ENCODE results near the gene PVALEF. TPM values are rescaled to one million over a fixed set of nuclear protein-coding genes. Genes with fewer than 3 reads are reported as not detected.
A peak's percentile ranks its signal among the peaks of the same experiment; 100 is the strongest.

The PVALEF gene
- total and polyA plus RNA-seq, 5 donors: not detected

GRCh38 chr17:81210868-81211267 is 45.6 kb downstream of the PVALEF start:
- ATAC-seq (peak; percentile 29 to 66), DNase-seq (peak in 1 of 3 donors; percentile 54)
- Histone ChIP-seq H3K9me3 (ENCODE audit: control insufficient read depth, low read length) (no peaks in the 10 kb centered on the region), H3K4me3 (ENCODE audit: low read length) (no peak overlapping the region), H3K27ac (ENCODE audit: low read length) (no peak overlapping the region), H3K4me1 (ENCODE audit: control insufficient read depth, insufficient read depth, low read length) (no peaks in the 10 kb centered on the region), H3K27me3 (ENCODE audit: control insufficient read depth, insufficient read depth) (no peaks in the 10 kb centered on the region)
- intact Hi-C loops (cut with DNase I): no loop called here
- 66% methylated on average over 14 of the region's 14 CpGs for WGBS

- intact Hi-C loops (cut with DNase I): no loop called here
- 93% methylated on average over 9 of the region's 9 CpGs for WGBS
- no peak for ATAC-seq
Measured at GRCh38 chr17:81212365-81212764, 47.1 kb downstream of the PVALEF start.

GRCh38 chr17:81213978-81214377 is 48.7 kb downstream of the PVALEF start:
- Histone ChIP-seq H3K27me3 (ENCODE audit: control insufficient read depth, insufficient read depth) (no peaks in the 10 kb centered on the region), H3K4me1 (ENCODE audit: control insufficient read depth, insufficient read depth, low read length) (no peaks in the 10 kb centered on the region), H3K27ac (ENCODE audit: low read length) (no peak overlapping the region), H3K4me3 (ENCODE audit: low read length) (no peak overlapping the region), H3K9me3 (ENCODE audit: control insufficient read depth, low read length) (no peaks in the 10 kb centered on the region)
- intact Hi-C loops (cut with DNase I): no loop called here
- DNase-seq: peak in 1 of 3 donors; percentile 2
- no peak for ATAC-seq
- WGBS: 97% methylated on average over 8 of the region's 8 CpGs

More at GRCh38 chr17:81212365-81212764, 47.1 kb downstream of the PVALEF start:
- Histone ChIP-seq H3K4me3 (ENCODE audit: low read length) (no peak overlapping the region), H3K27me3 (ENCODE audit: control insufficient read depth, insufficient read depth) (no peaks in the 10 kb centered on the region), H3K4me1 (ENCODE audit: control insufficient read depth, insufficient read depth, low read length) (no peaks in the 10 kb centered on the region), H3K9me3 (ENCODE audit: control insufficient read depth, low read length) (no peaks in the 10 kb centered on the region), H3K27ac (ENCODE audit: low read length) (no peak overlapping the region)
- DNase-seq: peak in 1 of 3 donors; percentile 14

- 88% methylated on average over 18 of the region's 18 CpGs for WGBS
- ATAC-seq: no peak
Measured at GRCh38 chr17:81217491-81217890, 52.2 kb downstream of the PVALEF start.

GRCh38 chr17:81218459-81218858 is 53.2 kb downstream of the PVALEF start:
- intact Hi-C loops (cut with DNase I): no loop called here
- no peak overlapping the region for H3K4me3 ChIP-seq (ENCODE audit: low read length)
- H3K9me3 ChIP-seq (ENCODE audit: control insufficient read depth, low read length): no peaks in the 10 kb centered on the region
- no peak overlapping the region for H3K27ac ChIP-seq (ENCODE audit: low read length)
- ATAC-seq: no peak
- H3K4me1 ChIP-seq (ENCODE audit: control insufficient read depth, insufficient read depth, low read length): peaks cover 2% of the 10 kb centered on the region
- H3K27me3 ChIP-seq (ENCODE audit: control insufficient read depth, insufficient read depth): no peaks in the 10 kb centered on the region
- WGBS: 90% methylated on average over 13 of the region's 13 CpGs
- peak in 1 of 3 donors; percentile 44 for DNase-seq

More at GRCh38 chr17:81217491-81217890, 52.2 kb downstream of the PVALEF start:
- Histone ChIP-seq H3K4me1 (ENCODE audit: control insufficient read depth, insufficient read depth, low read length) (peaks cover 2% of the 10 kb centered on the region), H3K27me3 (ENCODE audit: control insufficient read depth, insufficient read depth) (no peaks in the 10 kb centered on the region), H3K27ac (ENCODE audit: low read length) (no peak overlapping the region), H3K4me3 (ENCODE audit: low read length) (no peak overlapping the region), H3K9me3 (ENCODE audit: control insufficient read depth, low read length) (no peaks in the 10 kb centered on the region)
- intact Hi-C loops (cut with DNase I): no loop called here
- DNase-seq: peak in 1 of 3 donors; percentile 36

- Histone ChIP-seq H3K4me3 (ENCODE audit: low read length) (no peak overlapping the region), H3K27ac (ENCODE audit: low read length) (no peak overlapping the region), H3K4me1 (ENCODE audit: control insufficient read depth, insufficient read depth, low read length) (peaks cover 2% of the 10 kb centered on the region), H3K9me3 (ENCODE audit: control insufficient read depth, low read length) (no peaks in the 10 kb centered on the region), H3K27me3 (ENCODE audit: control insufficient read depth, insufficient read depth) (no peaks in the 10 kb centered on the region)
- intact Hi-C loops (cut with DNase I): no loop called here
- no peak for ATAC-seq
- WGBS: 94% methylated on average over 11 of the region's 11 CpGs
- DNase-seq: peak in 1 of 3 donors; percentile 29
Measured at GRCh38 chr17:81218991-81219390, 53.7 kb downstream of the PVALEF start.

- H3K9me3 ChIP-seq (ENCODE audit: control insufficient read depth, low read length): no peaks in the 10 kb centered on the region
- 94% methylated on average over 24 of the region's 24 CpGs for WGBS
- intact Hi-C loops (cut with DNase I): no loop called here
- no peak overlapping the region for H3K27ac ChIP-seq (ENCODE audit: low read length)
- no peak overlapping the region for H3K4me3 ChIP-seq (ENCODE audit: low read length)
- peak in 2 of 3 donors; percentile 37 to 61 for DNase-seq
- no peak for ATAC-seq
- no peaks in the 10 kb centered on the region for H3K27me3 ChIP-seq (ENCODE audit: control insufficient read depth, insufficient read depth)
- peaks cover 2% of the 10 kb centered on the region for H3K4me1 ChIP-seq (ENCODE audit: control insufficient read depth, insufficient read depth, low read length)
Measured at GRCh38 chr17:81219476-81220180, 54.3 kb downstream of the PVALEF start.

- Histone ChIP-seq H3K4me3 (ENCODE audit: low read length) (no peak overlapping the region), H3K27ac (ENCODE audit: low read length) (no peak overlapping the region), H3K27me3 (ENCODE audit: control insufficient read depth, insufficient read depth) (no peaks in the 10 kb centered on the region), H3K4me1 (ENCODE audit: control insufficient read depth, insufficient read depth, low read length) (peaks cover 2% of the 10 kb centered on the region), H3K9me3 (ENCODE audit: control insufficient read depth, low read length) (no peaks in the 10 kb centered on the region)
- intact Hi-C loops (cut with DNase I): no loop called here
- ATAC-seq (no peak), DNase-seq (peak in 1 of 3 donors; percentile 48)
- WGBS: 74% methylated on average over 11 of the region's 11 CpGs
Measured at GRCh38 chr17:81221371-81221841, 56.1 kb downstream of the PVALEF start.

GRCh38 chr17:81221842-81222619 is 56.7 kb downstream of the PVALEF start:
- intact Hi-C loops (cut with DNase I): no loop called here
- no peaks in the 10 kb centered on the region for H3K9me3 ChIP-seq (ENCODE audit: control insufficient read depth, low read length)
- peaks cover 2% of the 10 kb centered on the region for H3K4me1 ChIP-seq (ENCODE audit: control insufficient read depth, insufficient read depth, low read length)
- H3K27ac ChIP-seq (ENCODE audit: low read length): no peak overlapping the region
- 19% methylated on average over 24 of the region's 24 CpGs for WGBS
- peak overlapping the region; percentile 72 for H3K4me3 ChIP-seq (ENCODE audit: low read length)
- DNase-seq: peak; percentile 25 to 64 (median 33)
- no peaks in the 10 kb centered on the region for H3K27me3 ChIP-seq (ENCODE audit: control insufficient read depth, insufficient read depth)
- ATAC-seq: peak; percentile 2 to 4

- intact Hi-C loops (cut with DNase I): no loop called here
- H3K27ac ChIP-seq (ENCODE audit: low read length): no peak overlapping the region
Measured at GRCh38 chr17:81222620-81222905, 57.3 kb downstream of the PVALEF start.

More at GRCh38 chr17:81222620-81222905, 57.3 kb downstream of the PVALEF start:
- H3K27me3 ChIP-seq (ENCODE audit: control insufficient read depth, insufficient read depth): no peaks in the 10 kb centered on the region
- under 1% methylated on average over 30 of the region's 30 CpGs for WGBS
- ATAC-seq (peak; percentile 4 to 6), DNase-seq (no peak)
- H3K4me1 ChIP-seq (ENCODE audit: control insufficient read depth, insufficient read depth, low read length): peaks cover 2% of the 10 kb centered on the region
- peak overlapping the region; percentile 72 for H3K4me3 ChIP-seq (ENCODE audit: low read length)
- H3K9me3 ChIP-seq (ENCODE audit: control insufficient read depth, low read length): no peaks in the 10 kb centered on the region
